ENCODE results near the gene BRD1. TPM values are rescaled to one million over a fixed set of nuclear protein-coding genes. Genes with fewer than 3 reads are reported as not detected.
A peak's percentile ranks its signal among the peaks of the same experiment; 100 is the strongest.

The BRD1 gene
- total RNA-seq, 3 donors from 2014 or later (not counting 1 experiment from before 2014, with no cell fraction given): 126 to 154 (median 132) TPM

- peak; percentile 57 to 73 (median 65) for ATAC-seq
- no peaks in the 10 kb centered on the region for H3K9me3 Mint-ChIP-seq
- H3K27me3 Mint-ChIP-seq (ENCODE audit: low read depth in 2 of 2): no peaks in the 10 kb centered on the region
- intact Hi-C loops (cut with micrococcal nuclease): no loop called here
- H3K9me3 ChIP-seq (ENCODE audit: control insufficient read depth, insufficient read depth, low read length): no peaks in the 10 kb centered on the region
- peaks cover 9% of the 10 kb centered on the region for H3K36me3 Mint-ChIP-seq
- H3K27me3 ChIP-seq (ENCODE audit: control insufficient read depth, insufficient read depth, low read length): no peaks in the 10 kb centered on the region
- H3K27ac ChIP-seq (ENCODE audit: low read length): peak overlapping the region; percentile 66
- H3K4me1 ChIP-seq (ENCODE audit: control insufficient read depth, insufficient read depth, low read length): peaks cover 41% of the 10 kb centered on the region
- peak in 1 of 2 donors; percentile 69 for DNase-seq
- WGBS (ENCODE audit: insufficient coverage): 52% methylated on average over 26 of the region's 26 CpGs
- peak overlapping the region; percentile 68 to 86 for H3K27ac Mint-ChIP-seq
- peaks cover 59% of the 10 kb centered on the region for H3K36me3 ChIP-seq (ENCODE audit: control insufficient read depth, insufficient read depth, low read length)
- peaks cover 38 to 41% of the 10 kb centered on the region in 2 donors for H3K4me1 Mint-ChIP-seq
- TF ChIP-seq, protein P1, sequence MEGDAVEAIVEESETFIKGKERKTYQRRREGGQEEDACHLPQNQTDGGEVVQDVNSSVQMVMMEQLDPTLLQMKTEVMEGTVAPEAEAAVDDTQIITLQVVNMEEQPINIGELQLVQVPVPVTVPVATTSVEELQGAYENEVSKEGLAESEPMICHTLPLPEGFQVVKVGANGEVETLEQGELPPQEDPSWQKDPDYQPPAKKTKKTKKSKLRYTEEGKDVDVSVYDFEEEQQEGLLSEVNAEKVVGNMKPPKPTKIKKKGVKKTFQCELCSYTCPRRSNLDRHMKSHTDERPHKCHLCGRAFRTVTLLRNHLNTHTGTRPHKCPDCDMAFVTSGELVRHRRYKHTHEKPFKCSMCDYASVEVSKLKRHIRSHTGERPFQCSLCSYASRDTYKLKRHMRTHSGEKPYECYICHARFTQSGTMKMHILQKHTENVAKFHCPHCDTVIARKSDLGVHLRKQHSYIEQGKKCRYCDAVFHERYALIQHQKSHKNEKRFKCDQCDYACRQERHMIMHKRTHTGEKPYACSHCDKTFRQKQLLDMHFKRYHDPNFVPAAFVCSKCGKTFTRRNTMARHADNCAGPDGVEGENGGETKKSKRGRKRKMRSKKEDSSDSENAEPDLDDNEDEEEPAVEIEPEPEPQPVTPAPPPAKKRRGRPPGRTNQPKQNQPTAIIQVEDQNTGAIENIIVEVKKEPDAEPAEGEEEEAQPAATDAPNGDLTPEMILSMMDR (IDR thresholded peaks at IDR 0.05): no peak
- H3K4me3 ChIP-seq (ENCODE audit: low read length): no peak overlapping the region
- H3K4me3 Mint-ChIP-seq: peak overlapping the region; percentile 45
Observed at GRCh38 chr22:49789289-49790141, 38.2 kb downstream of the BRD1 start.

DNA sequence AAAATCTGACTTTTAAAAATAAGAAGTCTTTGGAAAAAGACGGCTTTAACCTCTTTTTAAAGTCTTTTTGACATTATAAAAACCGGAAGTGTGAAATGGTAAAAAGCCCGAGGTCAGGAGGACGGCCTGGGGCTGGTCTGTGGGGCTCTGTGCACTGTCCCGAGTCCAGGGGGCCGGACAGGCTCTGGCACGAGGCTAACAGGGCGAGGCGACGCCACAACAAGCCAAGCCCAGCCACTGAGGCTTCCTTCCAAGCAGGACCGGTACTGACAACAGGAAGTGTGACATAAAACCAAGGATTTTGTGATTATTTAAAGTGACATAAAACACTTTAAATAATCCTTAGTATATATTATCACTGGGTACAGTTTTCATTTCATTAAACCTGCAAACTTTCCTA, 39.2 kb downstream of the BRD1 start:
- Mint-ChIP-seq H3K4me3 (no peak overlapping the region), H3K27ac (peak overlapping the region; percentile 74 to 86), H3K4me1 (peaks cover 38 to 41% of the 10 kb centered on the region in 2 donors), H3K27me3 (ENCODE audit: low read depth in 2 of 2) (no peaks in the 10 kb centered on the region), H3K36me3 (peaks cover 7% of the 10 kb centered on the region), H3K9me3 (no peaks in the 10 kb centered on the region)
- DNase-seq: no peak
- TF ChIP-seq, protein P1 (IDR thresholded peaks at IDR 0.05): no peak
- Histone ChIP-seq H3K9me3 (ENCODE audit: control insufficient read depth, insufficient read depth, low read length) (no peaks in the 10 kb centered on the region), H3K4me3 (ENCODE audit: low read length) (no peak overlapping the region), H3K36me3 (ENCODE audit: control insufficient read depth, insufficient read depth, low read length) (peaks cover 58% of the 10 kb centered on the region), H3K4me1 (ENCODE audit: control insufficient read depth, insufficient read depth, low read length) (peaks cover 49% of the 10 kb centered on the region), H3K27ac (ENCODE audit: low read length) (peak overlapping the region; percentile 66), H3K27me3 (ENCODE audit: control insufficient read depth, insufficient read depth, low read length) (no peaks in the 10 kb centered on the region)
- WGBS (ENCODE audit: insufficient coverage): 21% methylated on average over 10 of the region's 11 CpGs
- intact Hi-C loops (cut with micrococcal nuclease): no loop called here
- ATAC-seq: no peak

DNA sequence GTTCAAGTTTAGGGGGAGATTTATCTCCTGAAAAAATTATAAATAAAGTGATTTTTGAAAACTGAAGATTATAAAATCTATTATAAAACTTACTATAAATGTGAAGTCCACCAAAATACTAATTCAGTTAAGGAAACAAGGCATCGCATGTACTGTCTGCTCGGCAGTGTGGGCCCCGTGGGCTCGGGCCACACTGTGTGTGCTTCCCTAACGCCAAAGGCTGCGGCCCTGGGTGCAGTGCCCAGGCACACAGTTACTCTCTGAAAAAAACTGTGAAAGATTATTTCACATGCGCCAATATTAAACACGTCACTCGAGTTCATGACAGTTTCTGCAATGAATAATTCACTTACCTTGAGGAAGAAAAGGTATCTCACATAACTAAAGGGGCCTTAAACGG, 39.8 kb downstream of the BRD1 start:
- Histone ChIP-seq H3K27me3 (ENCODE audit: control insufficient read depth, insufficient read depth, low read length) (no peaks in the 10 kb centered on the region), H3K27ac (ENCODE audit: low read length) (no peak overlapping the region), H3K4me3 (ENCODE audit: low read length) (no peak overlapping the region), H3K9me3 (ENCODE audit: control insufficient read depth, insufficient read depth, low read length) (no peaks in the 10 kb centered on the region), H3K36me3 (ENCODE audit: control insufficient read depth, insufficient read depth, low read length) (peaks cover 58% of the 10 kb centered on the region), H3K4me1 (ENCODE audit: control insufficient read depth, insufficient read depth, low read length) (peaks cover 53% of the 10 kb centered on the region)
- peaks cover under 1% of the 10 kb centered on the region for H3K36me3 Mint-ChIP-seq
- H3K27me3 Mint-ChIP-seq (ENCODE audit: low read depth in 2 of 2): no peaks in the 10 kb centered on the region
- DNase-seq (no peak), ATAC-seq (no peak)
- intact Hi-C loops (cut with micrococcal nuclease): no loop called here
- peak overlapping the region; percentile 74 to 86 for H3K27ac Mint-ChIP-seq
- H3K4me1 Mint-ChIP-seq: peaks cover 37 to 45% of the 10 kb centered on the region in 2 donors
- peak overlapping the region; percentile 56 for H3K4me3 Mint-ChIP-seq
- 95% methylated on average over 10 of the region's 10 CpGs for WGBS (ENCODE audit: insufficient coverage)
- no peaks in the 10 kb centered on the region for H3K9me3 Mint-ChIP-seq
- TF ChIP-seq, protein P1 (IDR thresholded peaks at IDR 0.05): no peak

Data from natural killer cell (primary cell).